ENCODE measurements around the gene NT5C2.

- TF ChIP-seq, protein P1, sequence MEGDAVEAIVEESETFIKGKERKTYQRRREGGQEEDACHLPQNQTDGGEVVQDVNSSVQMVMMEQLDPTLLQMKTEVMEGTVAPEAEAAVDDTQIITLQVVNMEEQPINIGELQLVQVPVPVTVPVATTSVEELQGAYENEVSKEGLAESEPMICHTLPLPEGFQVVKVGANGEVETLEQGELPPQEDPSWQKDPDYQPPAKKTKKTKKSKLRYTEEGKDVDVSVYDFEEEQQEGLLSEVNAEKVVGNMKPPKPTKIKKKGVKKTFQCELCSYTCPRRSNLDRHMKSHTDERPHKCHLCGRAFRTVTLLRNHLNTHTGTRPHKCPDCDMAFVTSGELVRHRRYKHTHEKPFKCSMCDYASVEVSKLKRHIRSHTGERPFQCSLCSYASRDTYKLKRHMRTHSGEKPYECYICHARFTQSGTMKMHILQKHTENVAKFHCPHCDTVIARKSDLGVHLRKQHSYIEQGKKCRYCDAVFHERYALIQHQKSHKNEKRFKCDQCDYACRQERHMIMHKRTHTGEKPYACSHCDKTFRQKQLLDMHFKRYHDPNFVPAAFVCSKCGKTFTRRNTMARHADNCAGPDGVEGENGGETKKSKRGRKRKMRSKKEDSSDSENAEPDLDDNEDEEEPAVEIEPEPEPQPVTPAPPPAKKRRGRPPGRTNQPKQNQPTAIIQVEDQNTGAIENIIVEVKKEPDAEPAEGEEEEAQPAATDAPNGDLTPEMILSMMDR (IDR thresholded peaks at IDR 0.05), result no peak
- TF ChIP-seq POLR2AphosphoS5 (IDR thresholded peaks at IDR 0.05), result peak; percentile 53
- no peak for TF ChIP-seq POLR2A (IDR thresholded peaks at IDR 0.05)
These were observed 38.4 kb downstream of the NT5C2 start for GRCh38 chr10:103154521-103155299.
